CD14-positive monocyte (primary cell): ENCODE measurements around the gene HESX1. TPM values are rescaled to one million over a fixed set of nuclear protein-coding genes. Genes with fewer than 3 reads are reported as not detected.

Experiments
- DNase-seq, 3 donors: peaks; one replicate each; pipeline ENCODE4 v3.0.0-alpha.2; 2011 to 2022
- H2AFZ ChIP-seq: 2 replicates; pipeline ENCODE4 v1.6.0; 2012; ENCODE audit warnings: mild to moderate bottlenecking, low read depth, low read length, inconsistent platforms; ENCODE audit not compliant: insufficient read depth, poor library complexity, severe bottlenecking
- H3K27ac ChIP-seq, 2 donors: 1 replicate in 1 of 2; 2 replicates in 1 of 2; pipeline ENCODE4 v1.5.1; 2012 to 2013; ENCODE audit warnings: low read length in 2 of 2, control low read depth in 1 of 2, inconsistent platforms in 1 of 2, low read depth in 1 of 2, mild to moderate bottlenecking in 1 of 2
- H3K27me3 ChIP-seq, 2 donors: one replicate each; pipeline versions ENCODE4 v1.6.0 to v1.6.1; 2011 to 2013; ENCODE audit warnings: low read length in 2 of 2; ENCODE audit not compliant: control insufficient read depth in 2 of 2, insufficient read depth in 2 of 2
- H3K36me3 ChIP-seq, 2 donors: replicated peaks in 1 of 2; 1 replicate in 1 of 2; 2 replicates in 1 of 2; pipeline versions ENCODE4 v1.5.1 to v1.6.1; 2012 to 2013; ENCODE audit warnings: low read length in 2 of 2, control low read depth in 1 of 2, inconsistent platforms in 1 of 2, mild to moderate bottlenecking in 1 of 2; ENCODE audit not compliant: insufficient read depth in 2 of 2, control insufficient read depth in 1 of 2
- H3K4me1 ChIP-seq, 2 donors: 1 replicate in 1 of 2; 2 replicates in 1 of 2; pipeline versions ENCODE4 v1.5.1 to v1.6.1; 2012 to 2013; ENCODE audit warnings: low read length in 2 of 2, control low read depth in 1 of 2, inconsistent platforms in 1 of 2, mild to moderate bottlenecking in 1 of 2, moderate library complexity in 1 of 2; ENCODE audit not compliant: insufficient read depth in 2 of 2, control insufficient read depth in 1 of 2
- H3K4me2 ChIP-seq: replicated peaks from 2 replicates; pipeline ENCODE3; 2012; ENCODE audit warnings: low read length, moderate library complexity, mild to moderate bottlenecking; ENCODE audit not compliant: poor library complexity, severe bottlenecking; ENCODE audit errors: extremely low read depth
- H3K4me3 ChIP-seq, 3 experiments: fragments of 200-600 bp in 1 of 3; sonication (generic) in 1 of 3; replicated peaks in 1 of 3; 1 replicate in 2 of 3; 2 replicates in 1 of 3; pipeline ENCODE4 v1.5.1; 2011 to 2013; ENCODE audit warnings: low read length in 3 of 3, mild to moderate bottlenecking in 3 of 3, control low read depth in 2 of 3, low read depth in 2 of 3, inconsistent platforms in 1 of 3, moderate library complexity in 1 of 3
- H3K79me2 ChIP-seq: 2 replicates; pipeline ENCODE4 v1.6.0; 2012; ENCODE audit warnings: mild to moderate bottlenecking, control low read depth, inconsistent platforms, low read length, moderate library complexity; ENCODE audit not compliant: insufficient read depth
- H3K9ac ChIP-seq: 2 replicates; pipeline ENCODE4 v1.6.0; 2017; ENCODE audit warnings: low read length, mild to moderate bottlenecking; ENCODE audit not compliant: insufficient read depth, poor library complexity, severe bottlenecking
- H3K9me3 ChIP-seq, 2 donors: replicated peaks in 1 of 2; 1 replicate in 1 of 2; 2 replicates in 1 of 2; pipeline versions ENCODE4 v1.5.1 to v1.6.1; 2012 to 2013; ENCODE audit warnings: low read length in 2 of 2, control low read depth in 1 of 2; ENCODE audit not compliant: control insufficient read depth in 1 of 2, insufficient read depth in 1 of 2
- H4K20me1 ChIP-seq: 2 replicates; pipeline ENCODE4 v1.6.0; 2012; ENCODE audit warnings: mild to moderate bottlenecking, low read length, control low read depth, moderate library complexity; ENCODE audit not compliant: insufficient read depth
- H3K27ac Mint-ChIP-seq, 7 donors: one replicate each; pipeline ENCODE4 v1.8.0; 2020; ENCODE audit warnings: mild to moderate bottlenecking in 7 of 7, mixed read lengths in 7 of 7, moderate library complexity in 6 of 7, inconsistent platforms in 2 of 7
- H3K27me3 Mint-ChIP-seq, 3 donors: one replicate each; pipeline ENCODE4 v1.8.0; 2021 to 2022; ENCODE audit warnings: low read depth in 3 of 3, mild to moderate bottlenecking in 3 of 3, mixed read lengths in 3 of 3, moderate library complexity in 3 of 3, inconsistent platforms in 1 of 3
- H3K36me3 Mint-ChIP-seq, 2 donors: one replicate each; pipeline ENCODE4 v1.8.0; 2020; ENCODE audit warnings: mixed read lengths in 2 of 2, inconsistent platforms in 1 of 2, mild to moderate bottlenecking in 1 of 2
- H3K4me1 Mint-ChIP-seq: one replicate; pipeline ENCODE4 v1.8.0; 2020; ENCODE audit warnings: mild to moderate bottlenecking, mixed read lengths
- H3K4me3 Mint-ChIP-seq, 2 donors: one replicate each; pipeline ENCODE4 v1.8.0; 2020; ENCODE audit warnings: mild to moderate bottlenecking in 2 of 2, mixed read lengths in 2 of 2, moderate library complexity in 1 of 2
- H3K9me3 Mint-ChIP-seq, 7 donors: one replicate each; pipeline ENCODE4 v1.8.0; 2020 to 2022; ENCODE audit warnings: mixed read lengths in 7 of 7, mild to moderate bottlenecking in 6 of 7, moderate library complexity in 6 of 7, inconsistent platforms in 2 of 7
- CTCF ChIP-seq: fragments of 200-600 bp; IDR thresholded peaks from one replicate; pipeline ENCODE4 v1.8.0; 2022; ENCODE audit warnings: antibody characterized with exemption, mild to moderate bottlenecking
- WGBS: methylation state at CpG from one replicate; pipeline ENCODE4 v1.1.5; 2013; ENCODE audit warnings: missing lambda C conversion rate; ENCODE audit not compliant: insufficient coverage; 5-methylcytosine and 5-hydroxymethylcytosine counted together
- intact Hi-C, 2 donors: fragments of 100-400 bp; cut with micrococcal nuclease; formaldehyde crosslinking; loops; one replicate each; pipeline versions ENCODE4 v1.15.0 to v1.15.1; 2023
- polyA plus RNA-seq, 3 donors: library from polyadenylated mRNA; depleted of rRNA in 1 of 3; unstranded in 2 of 3; stranded (reverse) in 1 of 3; fragments of 300-500 nt in 2 of 3; fragments of >200 nt in 1 of 3; fragmentation: Illumina TruSeq in 2 of 3; gene quantifications; 1 replicate in 2 of 3; 2 replicates in 1 of 3; pipeline ENCODE4 v1.2.3, GENCODE V29; 2012 to 2021

Gene HESX1
- polyA plus RNA-seq, 3 donors: 0.22 to 0.83 (median 0.46) TPM

GRCh38 chr3:57152151-57153143, 47.3 kb downstream of the HESX1 start:
- H2AFZ ChIP-seq: no peak overlapping the region
- no peaks in the 10 kb centered on the region for H3K9me3 ChIP-seq
- H3K27ac ChIP-seq: no peak overlapping the region
- no peak for TF ChIP-seq CTCF
- H3K4me3 Mint-ChIP-seq: no peak overlapping the region
- no peaks in the 10 kb centered on the region for H3K4me1 ChIP-seq
- 93% methylated on average over 9 of the region's 19 CpGs for WGBS
- H3K36me3 Mint-ChIP-seq: peaks cover 0 to 2% of the 10 kb centered on the region in 2 donors
- H3K4me3 ChIP-seq: no peak overlapping the region
- DNase-seq: no peak
- no peak overlapping the region for H3K9ac ChIP-seq
- no peaks in the 10 kb centered on the region for H3K79me2 ChIP-seq
- H3K9me3 Mint-ChIP-seq: no peaks in the 10 kb centered on the region
- no peaks in the 10 kb centered on the region for H4K20me1 ChIP-seq
- H3K4me2 ChIP-seq: no peak overlapping the region
- no peak overlapping the region for H3K27ac Mint-ChIP-seq
- H3K27me3 Mint-ChIP-seq: peaks cover 37 to 52% (median 40%) of the 10 kb centered on the region in 3 donors
- peaks cover 2% of the 10 kb centered on the region for H3K4me1 Mint-ChIP-seq
- H3K27me3 ChIP-seq: peaks cover 20 to 44% of the 10 kb centered on the region in 2 donors
- no peaks in the 10 kb centered on the region for H3K36me3 ChIP-seq
- intact Hi-C loops: no loop called here

- H3K27ac ChIP-seq: no peak overlapping the region
- no peak for DNase-seq
These were observed 48.0 kb downstream of the HESX1 start for GRCh38 chr3:57151749-57152148.

More at GRCh38 chr3:57151749-57152148, 48.0 kb downstream of the HESX1 start:
- Histone ChIP-seq H3K9me3 (no peaks in the 10 kb centered on the region), H3K27me3 (peaks cover 13 to 37% of the 10 kb centered on the region in 2 donors), H4K20me1 (no peaks in the 10 kb centered on the region), H3K79me2 (no peaks in the 10 kb centered on the region), H3K4me2 (no peak overlapping the region), H3K36me3 (no peaks in the 10 kb centered on the region), H3K4me3 (no peak overlapping the region), H3K9ac (no peak overlapping the region), H2AFZ (no peak overlapping the region), H3K4me1 (no peaks in the 10 kb centered on the region)
- no peak for TF ChIP-seq CTCF
- intact Hi-C loops: no loop called here
- Mint-ChIP-seq H3K4me3 (no peak overlapping the region), H3K27ac (no peak overlapping the region), H3K36me3 (no peaks in the 10 kb centered on the region), H3K9me3 (no peaks in the 10 kb centered on the region), H3K4me1 (peaks cover 2% of the 10 kb centered on the region), H3K27me3 (peaks cover 30 to 45% (median 33%) of the 10 kb centered on the region in 3 donors)
- WGBS: 97% methylated on average over 3 of the region's 3 CpGs
